GM19193 (cell line): ENCODE data around the gene CLMN.

Experiments
- POLR2A ChIP-seq: IDR thresholded peaks from 4 replicates; pipeline ENCODE4 v1.6.1; 2011; ENCODE audit not compliant: insufficient read depth, insufficient read length; ENCODE audit errors: extremely low read depth

Gene CLMN

DNA sequence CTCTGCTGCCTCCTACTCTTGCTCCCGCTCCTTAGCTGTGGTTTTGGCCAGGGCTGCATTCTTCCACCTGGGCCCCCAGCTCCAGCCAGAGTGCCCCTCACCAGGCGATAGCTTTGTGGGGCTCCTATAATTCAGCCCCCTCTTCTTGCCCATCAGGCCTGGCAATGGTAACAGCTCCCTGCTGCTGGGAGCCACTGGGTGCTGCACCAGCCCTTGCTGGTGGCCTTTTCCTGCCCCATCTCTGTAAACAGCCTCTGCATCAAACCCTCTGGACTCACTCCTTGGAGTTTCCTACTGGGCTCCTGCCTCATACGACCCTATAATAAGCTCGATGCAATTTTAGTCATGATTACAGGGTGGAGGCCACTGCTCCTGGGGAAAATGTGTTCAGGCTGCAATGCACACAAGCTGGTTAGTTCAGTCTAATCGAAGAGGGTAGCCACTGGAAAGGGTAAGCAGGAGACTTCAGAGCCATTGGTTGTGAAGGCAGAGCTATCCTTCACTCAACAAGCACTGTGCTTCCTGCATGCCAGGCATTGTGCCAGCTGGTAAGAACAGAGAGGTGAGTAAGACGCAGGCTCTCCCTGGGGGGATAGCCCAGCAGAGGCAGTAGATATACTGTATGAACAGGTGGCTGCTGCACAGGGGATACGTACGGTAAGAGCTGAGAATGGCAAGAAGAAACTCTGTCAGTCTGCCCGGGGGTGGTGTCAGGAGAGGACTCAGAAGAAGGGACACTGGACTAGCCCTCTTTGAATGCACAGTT lies 24.7 kb downstream of the CLMN start:
- TF ChIP-seq POLR2A = no peak

DNA sequence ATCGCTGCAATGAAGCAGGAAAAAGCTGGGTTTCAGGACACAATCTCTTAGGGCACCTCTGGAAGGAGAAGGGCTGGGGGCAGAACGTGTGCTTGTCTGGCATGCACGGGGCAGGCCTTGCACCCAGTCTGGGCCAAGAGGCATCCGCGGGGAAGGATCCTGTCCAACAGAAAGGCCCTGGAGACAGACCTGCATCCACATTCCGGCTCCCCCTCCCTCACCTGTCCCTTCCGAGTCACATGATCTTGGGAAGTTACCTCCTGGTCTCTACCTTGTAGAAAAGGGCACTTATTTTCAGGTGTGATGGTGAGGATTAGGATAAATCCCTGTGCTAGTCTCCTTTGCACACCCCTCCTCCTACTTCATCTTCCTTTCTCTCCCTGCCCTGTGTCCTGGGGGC lies 25.4 kb downstream of the CLMN start:
- TF ChIP-seq POLR2A = no peak

DNA sequence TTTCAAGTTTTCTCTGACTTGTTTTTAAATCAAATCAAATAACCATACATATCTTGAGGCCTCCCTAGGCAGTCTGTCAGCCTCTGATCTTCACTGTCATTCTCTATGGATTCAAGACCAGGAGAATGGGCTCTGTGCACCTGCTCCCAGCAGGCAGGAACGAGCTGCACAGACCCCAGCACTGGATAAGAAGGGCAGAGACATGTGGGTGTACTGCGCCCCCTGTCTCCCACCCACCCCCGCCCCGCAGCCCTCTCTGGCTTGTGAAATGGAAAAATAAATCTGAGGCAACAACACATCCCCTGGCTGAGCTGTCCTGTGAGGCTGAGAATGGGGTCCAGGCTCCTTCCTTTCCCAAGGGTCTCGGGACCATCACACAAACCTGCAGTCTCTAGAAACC lies 26.3 kb downstream of the CLMN start:
- no peak for TF ChIP-seq POLR2A

DNA sequence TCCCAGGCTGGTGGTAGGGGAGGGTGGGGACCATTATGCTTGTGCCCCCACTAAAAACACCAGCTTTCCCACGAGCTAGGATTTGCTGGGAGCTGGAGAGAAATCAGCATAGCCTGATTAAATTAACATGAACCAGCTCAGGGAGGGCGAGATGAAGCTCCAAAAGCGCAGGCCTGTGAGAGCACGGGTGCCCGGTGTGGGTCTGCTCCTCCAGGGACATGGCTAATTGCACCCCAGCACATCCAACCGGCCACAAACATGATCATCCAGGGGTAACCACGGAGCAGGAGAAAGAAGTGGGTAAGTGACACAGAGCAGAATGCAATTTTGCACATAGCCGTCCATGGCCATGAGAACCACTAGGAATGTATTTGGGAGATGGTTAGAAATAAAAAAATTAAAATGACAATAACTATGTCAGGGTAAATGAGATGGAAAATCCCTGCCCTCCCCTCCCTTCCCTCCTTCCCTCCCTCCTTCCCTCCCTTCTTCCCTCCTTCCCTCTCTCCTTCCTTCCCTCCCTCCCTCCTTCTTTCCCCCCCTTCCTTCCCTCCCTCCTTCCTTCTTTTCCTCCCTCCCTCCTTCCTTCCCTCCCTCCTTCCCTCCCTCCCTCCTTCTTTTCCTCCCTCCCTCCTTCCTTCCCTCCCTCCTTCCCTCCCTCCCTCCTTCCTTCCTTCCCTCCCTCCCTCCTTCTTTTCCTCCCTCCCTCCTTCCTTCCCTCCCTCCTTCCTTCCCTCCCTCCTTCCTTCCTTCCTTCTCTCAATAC lies 26.9 kb downstream of the CLMN start:
- no peak for TF ChIP-seq POLR2A

DNA sequence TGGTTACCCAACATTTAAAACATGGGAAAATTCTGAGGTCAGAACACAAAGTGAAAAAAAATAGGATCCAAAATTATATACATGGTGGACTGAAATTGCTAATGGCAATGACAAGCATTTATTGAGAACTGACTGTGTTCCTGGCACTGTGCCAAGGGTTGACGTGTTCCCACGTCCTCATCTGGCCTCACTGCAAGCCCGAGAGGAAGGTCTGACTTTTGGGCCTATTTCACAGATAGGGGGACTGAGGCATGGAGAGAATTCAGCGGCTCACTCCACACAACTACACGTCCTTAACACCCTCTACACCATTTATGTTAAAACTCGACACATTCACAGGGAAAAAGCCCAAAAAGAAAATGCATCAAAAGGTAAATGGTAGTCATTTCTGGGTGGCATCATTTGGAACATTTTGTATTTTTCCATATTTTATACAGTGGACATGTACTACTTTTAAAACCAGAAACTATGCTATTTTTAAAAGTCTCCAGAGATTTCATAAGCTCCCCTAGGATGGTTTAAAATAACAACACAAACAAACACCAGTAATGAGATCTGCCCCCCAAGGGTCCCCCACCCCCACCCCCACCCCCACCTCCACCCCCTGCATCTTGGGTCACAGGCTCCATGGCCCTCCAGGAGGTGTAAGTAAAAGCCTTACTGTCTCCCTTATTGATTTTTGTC lies 27.7 kb downstream of the CLMN start:
- TF ChIP-seq POLR2A = no peak

DNA sequence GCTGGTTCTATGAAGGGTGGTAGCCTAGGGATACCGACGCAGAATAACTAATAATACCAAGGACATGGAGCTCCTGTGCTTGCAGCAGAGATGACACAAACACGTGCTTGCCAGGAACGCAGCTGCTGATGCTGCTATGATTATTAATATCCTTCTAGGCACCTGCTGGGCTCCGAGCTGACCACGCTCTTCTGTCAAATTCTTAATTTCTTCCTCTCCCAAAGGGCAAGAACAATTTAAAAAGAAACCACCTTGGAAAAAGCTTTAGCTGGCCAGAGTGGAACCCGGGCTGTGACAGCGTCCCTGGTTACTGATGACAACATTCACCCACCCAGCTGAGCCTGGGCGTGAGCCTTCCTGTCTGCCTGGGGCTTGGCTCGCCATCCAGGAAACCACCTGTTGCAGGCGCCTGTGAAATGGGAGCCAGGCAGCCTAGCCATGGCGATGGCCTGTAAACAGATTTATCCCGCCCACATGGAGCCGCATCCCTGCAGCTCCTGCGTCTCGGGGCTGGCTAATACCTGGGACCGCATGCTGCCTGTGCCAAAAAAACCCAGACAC lies 28.8 kb downstream of the CLMN start:
- no peak for TF ChIP-seq POLR2A

DNA sequence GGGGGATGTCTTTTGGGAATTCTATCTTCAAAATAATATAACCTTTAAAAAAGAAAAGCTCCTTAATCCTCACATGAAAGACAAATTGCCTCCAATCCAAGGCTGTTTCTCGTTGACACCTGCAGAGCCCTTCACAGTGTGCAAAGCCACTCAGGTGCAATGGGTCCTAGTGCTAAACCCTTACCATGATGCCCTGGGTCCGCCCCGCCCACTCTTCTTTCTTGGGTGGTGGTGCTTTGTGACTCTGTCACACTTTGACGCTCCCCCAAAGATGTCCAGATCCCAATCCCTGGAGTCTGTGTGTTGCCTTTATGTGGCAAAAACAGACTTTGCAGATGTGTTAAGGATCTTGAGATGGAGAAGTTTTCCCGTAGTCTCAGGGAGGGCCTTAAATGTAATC lies 29.7 kb downstream of the CLMN start:
- TF ChIP-seq POLR2A = no peak

DNA sequence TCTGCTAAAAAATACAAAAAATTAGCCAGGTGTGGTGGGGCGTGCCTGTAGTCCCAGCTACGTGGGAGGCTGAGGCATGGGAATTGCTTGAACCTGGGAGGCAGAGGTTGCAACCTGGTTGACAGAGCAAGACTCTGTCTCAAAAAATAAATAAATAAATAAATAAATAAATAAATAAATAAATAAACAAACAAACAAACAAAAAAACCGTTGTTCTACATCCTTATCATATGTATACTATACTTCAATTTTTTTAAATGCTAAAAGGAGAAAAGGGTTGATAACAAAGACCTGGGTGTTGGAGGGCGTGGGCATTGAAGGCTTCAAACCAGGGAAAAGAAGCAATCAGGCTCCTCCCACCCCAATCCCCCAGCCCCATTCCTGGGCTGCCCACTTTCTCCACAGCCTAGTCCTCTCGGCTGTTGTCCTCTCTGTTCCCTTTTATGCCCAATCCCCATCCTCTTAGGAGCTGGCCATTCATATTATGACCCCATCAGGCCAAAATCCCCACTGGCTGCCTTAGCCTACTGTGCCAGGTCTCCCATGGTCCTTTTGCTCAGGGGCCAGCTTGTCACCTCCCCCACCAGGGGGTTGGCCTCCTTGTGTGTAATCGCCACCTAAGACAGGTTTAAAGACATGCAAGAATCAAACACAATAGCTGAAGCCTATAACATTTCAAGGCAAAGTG lies 30.2 kb downstream of the CLMN start:
- TF ChIP-seq POLR2A = no peak

DNA sequence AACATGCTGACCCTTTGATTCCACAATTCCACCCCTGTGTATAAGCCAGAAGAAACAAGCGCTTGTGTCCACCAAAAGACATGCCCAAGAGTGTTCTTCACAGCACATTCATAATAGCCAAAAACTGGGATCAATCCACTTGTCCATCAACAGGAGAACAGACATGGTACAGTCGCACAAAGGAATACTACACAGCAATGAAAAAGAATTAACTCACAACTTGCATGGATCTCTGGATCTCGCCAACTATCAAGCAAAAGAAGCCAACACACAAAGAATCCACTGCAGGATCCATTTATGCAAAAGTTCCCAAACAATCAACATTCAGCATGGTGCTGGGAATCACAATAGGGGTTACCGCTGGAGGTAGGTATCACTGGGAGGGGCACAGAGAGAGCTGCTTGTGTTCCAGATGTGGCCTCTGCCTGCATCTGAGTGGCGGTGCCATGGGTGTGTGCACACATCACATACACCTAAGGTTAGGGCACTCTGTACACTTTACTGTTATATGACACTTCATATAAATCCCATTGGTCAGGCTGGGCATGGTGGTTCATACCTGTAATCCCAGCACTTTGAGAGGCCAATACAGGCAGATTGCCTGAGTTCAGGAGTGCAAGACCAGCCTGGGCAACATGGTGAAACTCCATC lies 30.9 kb downstream of the CLMN start:
- no peak for TF ChIP-seq POLR2A

DNA sequence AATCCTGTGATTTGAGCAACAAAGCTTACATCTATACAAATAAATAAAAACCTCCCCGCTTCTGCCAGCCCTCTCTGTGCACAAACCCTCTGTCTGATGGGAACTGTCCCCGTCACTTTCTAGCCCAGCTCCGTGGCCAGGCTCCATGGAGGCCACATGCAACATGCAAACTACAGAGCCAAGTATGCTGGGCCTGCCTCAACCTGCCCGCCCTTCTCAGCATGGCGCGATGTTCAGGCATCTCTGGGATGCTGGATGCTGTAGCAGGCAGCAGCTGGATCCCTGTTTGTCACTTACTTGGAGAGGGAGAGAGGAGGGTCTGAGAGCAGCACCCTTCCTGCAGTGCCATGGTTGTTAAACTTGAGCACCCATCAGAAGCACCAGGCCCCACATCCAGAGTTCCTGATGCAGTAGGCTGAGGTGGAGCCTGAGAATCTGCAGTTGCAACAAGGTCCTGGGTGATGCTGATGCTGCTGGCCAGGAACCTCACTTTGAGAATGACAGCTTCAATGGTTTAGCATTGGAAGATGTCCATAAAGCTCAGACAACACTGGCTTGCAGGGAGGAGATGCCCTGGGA lies 32.4 kb downstream of the CLMN start:
- TF ChIP-seq POLR2A = no peak

DNA sequence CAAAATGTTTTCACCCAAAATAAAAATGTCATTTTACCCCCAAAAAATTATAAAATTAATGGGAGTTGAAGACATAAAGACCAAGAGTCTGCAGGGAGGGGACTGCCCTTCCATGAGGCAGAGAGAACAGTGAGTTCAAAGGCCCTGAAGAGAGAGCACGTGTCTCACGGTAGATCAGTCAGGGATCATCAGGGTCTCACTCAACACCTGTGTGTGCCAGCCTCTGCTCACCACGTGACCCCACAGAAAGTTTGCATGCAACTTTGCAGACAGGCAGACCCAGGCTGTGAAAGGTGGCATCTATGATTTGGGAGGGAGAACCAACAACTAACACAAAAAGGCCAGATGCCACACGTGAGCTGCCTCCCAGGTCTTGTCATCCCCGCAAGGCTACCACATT lies 33.1 kb downstream of the CLMN start:
- TF ChIP-seq POLR2A = no peak

DNA sequence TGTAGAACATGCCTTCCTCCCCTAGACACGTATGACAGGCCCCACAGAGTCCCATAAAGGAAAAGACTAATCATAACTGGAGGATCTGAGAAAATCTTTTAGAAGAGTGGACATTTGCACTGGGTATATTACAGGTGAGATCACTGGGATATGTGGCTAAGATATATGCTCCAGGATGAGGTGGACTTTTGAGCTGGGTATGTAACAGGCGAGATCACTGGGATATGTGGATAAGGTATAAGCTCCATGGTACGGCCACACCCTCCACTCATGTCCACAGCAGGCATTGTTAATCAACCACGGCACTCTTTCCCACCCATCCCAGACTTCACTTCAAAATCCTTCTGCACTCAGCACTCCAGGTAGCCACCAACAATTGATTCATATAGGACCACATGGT lies 34.1 kb downstream of the CLMN start:
- TF ChIP-seq POLR2A = no peak

DNA sequence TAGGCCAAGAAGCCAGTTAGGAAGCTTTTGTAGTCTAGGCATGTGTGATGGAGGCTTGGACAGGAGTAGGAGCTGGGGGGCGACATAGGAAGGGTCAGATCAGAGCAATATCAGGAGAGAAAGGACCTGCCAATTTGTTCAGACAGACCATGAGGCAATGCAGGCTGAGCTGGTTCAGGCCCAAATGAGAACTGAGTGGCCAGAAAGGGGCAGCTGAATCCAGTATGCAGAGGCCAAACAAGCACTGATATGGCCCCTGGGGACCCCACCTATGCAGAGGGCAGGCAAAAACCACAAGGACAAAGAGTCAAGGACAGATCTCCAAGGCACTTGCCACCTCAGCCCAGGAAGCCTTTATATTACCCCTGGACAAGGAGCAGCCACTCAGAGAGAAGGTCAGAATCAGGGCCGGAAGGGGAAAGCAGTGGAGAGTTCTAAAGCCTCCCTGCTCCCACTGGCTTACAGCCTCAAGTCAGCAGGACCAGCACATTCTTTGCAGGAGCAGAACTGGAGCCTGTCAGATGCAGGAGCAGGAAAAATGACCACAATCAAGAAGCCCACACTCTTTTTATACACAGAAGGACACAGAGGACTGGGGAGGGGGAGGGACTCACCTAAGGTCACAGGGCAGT lies 37.2 kb downstream of the CLMN start:
- TF ChIP-seq POLR2A = no peak
